ENCODE results near the gene SSR1.
A peak's percentile ranks its signal among the peaks of the same experiment; 100 is the strongest.

The SSR1 gene

DNA sequence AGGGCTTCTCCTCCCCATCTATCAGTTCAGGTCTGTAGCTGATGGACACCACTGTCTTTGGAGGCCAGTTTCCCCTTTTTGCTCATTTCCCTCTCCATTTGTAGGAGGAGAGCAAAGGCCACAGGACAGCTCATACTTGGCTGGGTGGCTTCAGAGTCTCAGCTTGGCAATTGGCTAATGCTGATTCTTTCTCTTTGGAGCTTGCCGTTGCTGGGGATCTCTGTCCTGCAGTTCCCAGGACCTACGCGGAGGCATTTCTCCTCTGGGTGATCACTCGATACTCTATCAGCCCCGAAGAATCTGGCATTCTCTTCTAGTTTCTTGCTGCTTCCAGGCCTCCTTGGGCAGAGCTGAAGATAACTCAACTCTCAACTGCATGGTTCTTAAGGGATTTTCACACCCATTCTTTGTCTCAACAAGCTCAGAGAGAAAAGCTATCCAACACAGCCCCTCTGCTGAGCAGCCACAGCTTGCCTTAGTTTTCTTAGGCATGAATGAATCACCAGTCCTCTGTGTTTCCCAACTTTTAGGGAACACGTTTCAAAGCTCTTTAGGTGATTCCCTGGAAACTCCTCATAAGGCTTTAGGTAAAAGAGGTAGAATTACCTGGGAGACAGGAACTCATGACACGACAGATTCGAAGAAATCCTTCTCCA lies 19.2 kb upstream of the SSR1 start:
- Histone ChIP-seq H3K36me3 (ENCODE audit: control insufficient read depth in 1 of 2, insufficient read depth in 2 of 2, low read depth in 1 of 2, low read length in 2 of 2) (no peaks in the 10 kb centered on the region), H3K27ac (ENCODE audit: low read length, poor library complexity, severe bottlenecking) (no peak overlapping the region), H3K27me3 (ENCODE audit: control insufficient read depth in 1 of 2, insufficient read depth in 1 of 2, low read length in 2 of 2) (no peaks in the 10 kb centered on the region), H3K14ac (ENCODE audit: low read length in 2 of 2) (peak overlapping the region in 1 of 2 experiments; percentile 57), H2BK15ac (ENCODE audit: low read depth, poor library complexity, severe bottlenecking) (no peak overlapping the region), H2AK5ac (ENCODE audit: low read length, severe bottlenecking) (no peak overlapping the region), H3K4me2 (ENCODE audit: low read length, poor library complexity, severe bottlenecking) (no peak overlapping the region), H3K4me1 (ENCODE audit: control insufficient read depth, insufficient read depth, low read depth, low read length) (no peaks in the 10 kb centered on the region), H3K9me3 (ENCODE audit: control insufficient read depth, low read length) (no peaks in the 10 kb centered on the region), H4K8ac (ENCODE audit: low read length) (peak overlapping the region; percentile 49), H2AFZ (ENCODE audit: low read depth, low read length) (no peak overlapping the region), H3K18ac (ENCODE audit: low read depth in 1 of 2, low read length in 2 of 2) (peak overlapping the region in 1 of 2 experiments; percentile 40), H2BK5ac (ENCODE audit: low read depth, low read length, poor library complexity, severe bottlenecking) (no peak overlapping the region), H2BK12ac (ENCODE audit: low read length in 2 of 2) (no peak overlapping the region), H4K91ac (ENCODE audit: low read length) (no peak overlapping the region), H3K9ac (ENCODE audit: low read length) (peak overlapping the region; percentile 73), H3K79me1 (replicated peaks; ENCODE audit: low read length, poor library complexity, severe bottlenecking) (no peaks in the 10 kb centered on the region), H2BK120ac (ENCODE audit: low read depth, low read length) (no peak overlapping the region), H3K4ac (ENCODE audit: low read depth in 1 of 2, low read length in 2 of 2) (no peak overlapping the region), H3K23ac (ENCODE audit: low read length in 2 of 2) (no peak overlapping the region), H3K4me3 (ENCODE audit: insufficient read depth in 1 of 2, low read depth in 1 of 2, low read length in 2 of 2) (peak overlapping the region in 1 of 2 experiments; percentile 66)
- WGBS = 96% methylated on average over 6 of the region's 8 CpGs
- DNase-seq = no peak

- H3K4ac ChIP-seq (ENCODE audit: low read depth in 1 of 2, low read length in 2 of 2) = no peak overlapping the region
- H3K27ac ChIP-seq (ENCODE audit: low read length, poor library complexity, severe bottlenecking) = no peak overlapping the region
- H3K79me1 ChIP-seq (replicated peaks; ENCODE audit: low read length, poor library complexity, severe bottlenecking) = no peaks in the 10 kb centered on the region
- no peak overlapping the region for H2AFZ ChIP-seq (ENCODE audit: low read depth, low read length)
- no peak overlapping the region for H4K91ac ChIP-seq (ENCODE audit: low read length)
- H4K8ac ChIP-seq (ENCODE audit: low read length) = no peak overlapping the region
- no peak overlapping the region for H3K18ac ChIP-seq (ENCODE audit: low read depth in 1 of 2, low read length in 2 of 2)
- H2BK12ac ChIP-seq (ENCODE audit: low read length in 2 of 2) = no peak overlapping the region
- H2BK15ac ChIP-seq (ENCODE audit: low read depth, poor library complexity, severe bottlenecking) = no peak overlapping the region
- H3K4me1 ChIP-seq (ENCODE audit: control insufficient read depth, insufficient read depth, low read depth, low read length) = no peaks in the 10 kb centered on the region
- no peak overlapping the region for H2BK120ac ChIP-seq (ENCODE audit: low read depth, low read length)
- no peak overlapping the region for H3K4me2 ChIP-seq (ENCODE audit: low read length, poor library complexity, severe bottlenecking)
- H3K36me3 ChIP-seq (ENCODE audit: control insufficient read depth in 1 of 2, insufficient read depth in 2 of 2, low read depth in 1 of 2, low read length in 2 of 2) = no peaks in the 10 kb centered on the region
- H3K4me3 ChIP-seq (ENCODE audit: insufficient read depth in 1 of 2, low read depth in 1 of 2, low read length in 2 of 2) = peak overlapping the region in 1 of 2 experiments; percentile 66
- H3K14ac ChIP-seq (ENCODE audit: low read length in 2 of 2) = no peak overlapping the region
- no peaks in the 10 kb centered on the region for H3K9me3 ChIP-seq (ENCODE audit: control insufficient read depth, low read length)
- no peak overlapping the region for H2AK5ac ChIP-seq (ENCODE audit: low read length, severe bottlenecking)
- peak overlapping the region; percentile 73 for H3K9ac ChIP-seq (ENCODE audit: low read length)
- H3K23ac ChIP-seq (ENCODE audit: low read length in 2 of 2) = no peak overlapping the region
- H3K27me3 ChIP-seq (ENCODE audit: control insufficient read depth in 1 of 2, insufficient read depth in 1 of 2, low read length in 2 of 2) = no peaks in the 10 kb centered on the region
- H2BK5ac ChIP-seq (ENCODE audit: low read depth, low read length, poor library complexity, severe bottlenecking) = no peak overlapping the region
- DNase-seq = no peak
- WGBS = 93% methylated on average over 7 of the region's 7 CpGs
Measured at GRCh38 chr6:7331452-7331851, 18.5 kb upstream of the SSR1 start.

DNA sequence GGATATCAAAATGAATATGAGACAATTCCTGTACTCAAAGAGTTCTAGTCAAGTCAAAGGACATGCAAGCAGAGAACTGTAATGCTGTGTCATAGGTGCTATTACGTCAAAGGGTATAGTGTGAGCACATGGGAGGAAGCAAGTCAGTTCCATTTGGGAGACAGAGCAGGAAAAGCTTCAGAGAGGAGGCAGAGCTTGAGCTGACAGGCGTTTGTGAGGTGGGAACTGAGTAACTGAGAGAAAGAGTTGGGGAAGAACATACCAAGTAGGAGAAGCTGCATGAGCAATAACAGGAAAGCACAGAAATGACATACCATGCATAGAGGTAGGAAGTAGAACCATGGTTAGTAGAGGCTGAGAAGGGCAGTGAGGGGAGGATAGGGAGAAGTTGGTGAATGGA lies 15.2 kb upstream of the SSR1 start:
- no peak overlapping the region for H3K4ac ChIP-seq (ENCODE audit: low read depth in 1 of 2, low read length in 2 of 2)
- no peak overlapping the region for H3K23ac ChIP-seq (ENCODE audit: low read length in 2 of 2)
- no peaks in the 10 kb centered on the region for H3K36me3 ChIP-seq (ENCODE audit: control insufficient read depth in 1 of 2, insufficient read depth in 2 of 2, low read depth in 1 of 2, low read length in 2 of 2)
- no peak overlapping the region for H2BK15ac ChIP-seq (ENCODE audit: low read depth, poor library complexity, severe bottlenecking)
- H2AFZ ChIP-seq (ENCODE audit: low read depth, low read length) = no peak overlapping the region
- no peak overlapping the region for H3K27ac ChIP-seq (ENCODE audit: low read length, poor library complexity, severe bottlenecking)
- no peaks in the 10 kb centered on the region for H3K4me1 ChIP-seq (ENCODE audit: control insufficient read depth, insufficient read depth, low read depth, low read length)
- H3K18ac ChIP-seq (ENCODE audit: low read depth in 1 of 2, low read length in 2 of 2) = no peak overlapping the region
- no peak overlapping the region for H4K8ac ChIP-seq (ENCODE audit: low read length)
- H2BK12ac ChIP-seq (ENCODE audit: low read length in 2 of 2) = no peak overlapping the region
- no peak overlapping the region for H2BK5ac ChIP-seq (ENCODE audit: low read depth, low read length, poor library complexity, severe bottlenecking)
- H3K4me2 ChIP-seq (ENCODE audit: low read length, poor library complexity, severe bottlenecking) = no peak overlapping the region
- no peaks in the 10 kb centered on the region for H3K27me3 ChIP-seq (ENCODE audit: control insufficient read depth in 1 of 2, insufficient read depth in 1 of 2, low read length in 2 of 2)
- DNase-seq = no peak
- H4K91ac ChIP-seq (ENCODE audit: low read length) = no peak overlapping the region
- WGBS = 43% methylated on average over 2 of the region's 2 CpGs
- H2BK120ac ChIP-seq (ENCODE audit: low read depth, low read length) = no peak overlapping the region
- no peaks in the 10 kb centered on the region for H3K9me3 ChIP-seq (ENCODE audit: control insufficient read depth, low read length)
- H3K79me1 ChIP-seq (replicated peaks; ENCODE audit: low read length, poor library complexity, severe bottlenecking) = no peaks in the 10 kb centered on the region
- H2AK5ac ChIP-seq (ENCODE audit: low read length, severe bottlenecking) = no peak overlapping the region
- no peak overlapping the region for H3K9ac ChIP-seq (ENCODE audit: low read length)
- no peak overlapping the region for H3K4me3 ChIP-seq (ENCODE audit: insufficient read depth in 1 of 2, low read depth in 1 of 2, low read length in 2 of 2)
- H3K14ac ChIP-seq (ENCODE audit: low read length in 2 of 2) = no peak overlapping the region

GRCh38 chr6:7325750-7326149 lies 12.8 kb upstream of the SSR1 start:
- no peak overlapping the region for H4K91ac ChIP-seq (ENCODE audit: low read length)
- no peak overlapping the region for H2AFZ ChIP-seq (ENCODE audit: low read depth, low read length)
- no peak overlapping the region for H3K4me2 ChIP-seq (ENCODE audit: low read length, poor library complexity, severe bottlenecking)
- DNase-seq = no peak
- H3K4ac ChIP-seq (ENCODE audit: low read depth in 1 of 2, low read length in 2 of 2) = no peak overlapping the region
- H3K23ac ChIP-seq (ENCODE audit: low read length in 2 of 2) = no peak overlapping the region
- H2BK5ac ChIP-seq (ENCODE audit: low read depth, low read length, poor library complexity, severe bottlenecking) = no peak overlapping the region
- WGBS = 100% methylated on average over 2 of the region's 3 CpGs
- H4K8ac ChIP-seq (ENCODE audit: low read length) = no peak overlapping the region
- no peak overlapping the region for H2BK15ac ChIP-seq (ENCODE audit: low read depth, poor library complexity, severe bottlenecking)
- H3K27me3 ChIP-seq (ENCODE audit: control insufficient read depth in 1 of 2, insufficient read depth in 1 of 2, low read length in 2 of 2) = no peaks in the 10 kb centered on the region
- H3K79me1 ChIP-seq (replicated peaks; ENCODE audit: low read length, poor library complexity, severe bottlenecking) = no peaks in the 10 kb centered on the region
- no peak overlapping the region for H3K27ac ChIP-seq (ENCODE audit: low read length, poor library complexity, severe bottlenecking)
- H2AK5ac ChIP-seq (ENCODE audit: low read length, severe bottlenecking) = no peak overlapping the region
- H2BK120ac ChIP-seq (ENCODE audit: low read depth, low read length) = no peak overlapping the region
- no peaks in the 10 kb centered on the region for H3K9me3 ChIP-seq (ENCODE audit: control insufficient read depth, low read length)
- no peak overlapping the region for H3K4me3 ChIP-seq (ENCODE audit: insufficient read depth in 1 of 2, low read depth in 1 of 2, low read length in 2 of 2)
- no peak overlapping the region for H2BK12ac ChIP-seq (ENCODE audit: low read length in 2 of 2)
- no peak overlapping the region for H3K9ac ChIP-seq (ENCODE audit: low read length)
- H3K18ac ChIP-seq (ENCODE audit: low read depth in 1 of 2, low read length in 2 of 2) = no peak overlapping the region
- no peaks in the 10 kb centered on the region for H3K4me1 ChIP-seq (ENCODE audit: control insufficient read depth, insufficient read depth, low read depth, low read length)
- H3K14ac ChIP-seq (ENCODE audit: low read length in 2 of 2) = no peak overlapping the region
- no peaks in the 10 kb centered on the region for H3K36me3 ChIP-seq (ENCODE audit: control insufficient read depth in 1 of 2, insufficient read depth in 2 of 2, low read depth in 1 of 2, low read length in 2 of 2)

Data from mesenchymal stem cell (in vitro differentiated cells and primary cell).